Stimulated activated naive CD8-positive, alpha-beta T cell treated with anti-CD3 and anti-CD28 coated beads, Interleukin-15, Interleukin-2, amounts not matched to agents 100 ng/mL and 50 ng/mL, for 24 hours (primary cell): ENCODE measurements around the gene USH2A.

ENCODE experiments used
- H3K27ac Mint-ChIP-seq: one replicate; pipeline ENCODE4 v1.8.0; 2021; ENCODE audit warnings: mild to moderate bottlenecking, mixed read lengths
- H3K27me3 Mint-ChIP-seq: one replicate; pipeline ENCODE4 v1.8.0; 2021; ENCODE audit warnings: mixed read lengths
- H3K36me3 Mint-ChIP-seq: one replicate; pipeline ENCODE4 v1.8.0; 2021; ENCODE audit warnings: low read depth, mixed read lengths
- H3K4me1 Mint-ChIP-seq: one replicate; pipeline ENCODE4 v1.8.0; 2021; ENCODE audit warnings: low read depth, mixed read lengths
- H3K4me3 Mint-ChIP-seq: one replicate; pipeline ENCODE4 v1.8.0; 2021; ENCODE audit warnings: mild to moderate bottlenecking, mixed read lengths
- H3K9me3 Mint-ChIP-seq: one replicate; pipeline ENCODE4 v1.8.0; 2021; ENCODE audit warnings: mixed read lengths

USH2A gene

DNA sequence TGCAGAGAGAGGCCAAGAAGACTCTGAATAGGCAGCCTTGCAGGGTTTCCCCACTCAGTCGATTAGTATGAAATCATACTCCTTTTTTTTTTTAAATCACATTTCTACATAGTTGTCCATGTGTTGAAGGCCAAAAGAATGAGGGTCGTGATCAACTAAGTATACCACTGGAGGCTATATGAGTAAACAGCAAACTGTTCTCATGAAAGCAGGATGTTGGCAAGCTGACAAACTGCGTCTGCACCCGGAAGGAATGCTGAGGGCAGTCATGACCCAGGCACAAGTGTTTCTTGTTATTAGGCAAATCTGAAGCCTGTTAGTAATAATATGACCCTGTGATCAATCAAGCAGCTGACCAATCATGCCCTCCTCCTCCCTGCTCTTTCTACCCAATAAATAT lies 213.2 kb downstream of the USH2A start:
- Mint-ChIP-seq H3K9me3 (peaks cover 3% of the 10 kb centered on the region), H3K36me3 (no peaks in the 10 kb centered on the region), H3K4me1 (no peaks in the 10 kb centered on the region), H3K4me3 (no peak overlapping the region), H3K27ac (no peak overlapping the region), H3K27me3 (no peaks in the 10 kb centered on the region)

DNA sequence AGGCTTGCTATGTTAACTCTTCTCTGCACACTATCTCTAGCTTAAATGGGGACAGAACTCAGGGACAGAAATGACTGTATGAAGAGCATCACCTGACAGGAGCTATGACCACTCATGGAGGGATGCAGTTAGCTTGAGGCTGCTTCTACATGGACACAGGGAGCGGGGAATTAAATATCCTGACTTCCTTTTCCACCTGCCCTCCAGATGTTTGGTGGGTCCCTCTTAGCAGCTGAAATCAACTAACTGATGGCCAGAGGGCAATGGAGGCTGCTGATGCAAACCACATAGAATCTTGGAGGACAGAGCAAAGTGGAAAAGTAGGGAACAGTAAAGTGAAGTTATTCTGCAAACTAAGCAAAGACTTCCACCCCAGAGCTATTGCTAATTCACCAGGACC lies 214.1 kb downstream of the USH2A start:
- no peaks in the 10 kb centered on the region for H3K27me3 Mint-ChIP-seq
- no peak overlapping the region for H3K4me3 Mint-ChIP-seq
- no peaks in the 10 kb centered on the region for H3K4me1 Mint-ChIP-seq
- no peak overlapping the region for H3K27ac Mint-ChIP-seq
- peaks cover 3% of the 10 kb centered on the region for H3K9me3 Mint-ChIP-seq
- no peaks in the 10 kb centered on the region for H3K36me3 Mint-ChIP-seq

DNA sequence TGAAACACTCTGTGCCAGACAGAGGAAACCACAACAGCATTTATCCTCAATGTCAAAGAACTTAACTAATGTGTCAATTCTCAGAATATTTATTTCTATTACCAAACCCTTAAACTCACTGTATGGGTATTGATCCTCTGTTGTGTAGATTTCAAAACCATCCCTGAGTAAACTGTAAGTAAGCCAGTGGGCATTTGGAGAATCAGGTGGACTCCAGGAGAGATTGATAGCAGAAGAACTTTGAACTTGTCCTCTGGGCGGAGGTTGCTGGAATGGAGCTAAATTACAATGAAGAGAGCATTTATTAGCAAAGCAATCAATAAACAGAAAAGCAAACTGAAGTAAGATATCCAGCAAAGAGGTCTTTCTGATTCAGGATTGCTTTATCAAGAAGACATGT lies 216.1 kb downstream of the USH2A start:
- Mint-ChIP-seq H3K4me1 (no peaks in the 10 kb centered on the region), H3K27me3 (no peaks in the 10 kb centered on the region), H3K4me3 (no peak overlapping the region), H3K36me3 (no peaks in the 10 kb centered on the region), H3K27ac (no peak overlapping the region), H3K9me3 (no peaks in the 10 kb centered on the region)

- H3K27ac Mint-ChIP-seq, result no peak overlapping the region
- no peaks in the 10 kb centered on the region for H3K4me1 Mint-ChIP-seq
- H3K9me3 Mint-ChIP-seq, result no peaks in the 10 kb centered on the region
- no peaks in the 10 kb centered on the region for H3K36me3 Mint-ChIP-seq
- no peaks in the 10 kb centered on the region for H3K27me3 Mint-ChIP-seq
- H3K4me3 Mint-ChIP-seq, result no peak overlapping the region
These were observed 218.1 kb downstream of the USH2A start for GRCh38 chr1:216205176-216205575.

DNA sequence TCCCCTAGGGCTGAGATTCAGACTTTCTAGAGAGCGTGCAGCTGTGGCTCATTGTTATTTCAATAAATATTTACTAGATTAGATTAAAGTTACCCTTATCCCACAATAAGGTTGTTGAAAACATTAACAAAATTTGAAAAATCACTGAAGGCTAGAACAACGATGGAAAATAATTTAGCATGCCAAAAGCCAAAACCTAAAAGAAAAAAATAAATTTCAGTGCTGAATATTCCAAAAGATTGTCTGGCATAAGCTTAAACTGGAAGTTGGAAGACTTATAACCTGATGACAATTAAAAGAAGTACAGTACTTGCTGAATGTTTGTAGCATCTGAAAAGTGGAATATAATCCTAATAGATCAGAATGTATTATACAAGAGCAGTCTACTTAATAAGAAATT lies 221.3 kb downstream of the USH2A start:
- Mint-ChIP-seq H3K27ac (no peak overlapping the region), H3K36me3 (no peaks in the 10 kb centered on the region), H3K9me3 (no peaks in the 10 kb centered on the region), H3K4me3 (no peak overlapping the region), H3K27me3 (no peaks in the 10 kb centered on the region), H3K4me1 (no peaks in the 10 kb centered on the region)

DNA sequence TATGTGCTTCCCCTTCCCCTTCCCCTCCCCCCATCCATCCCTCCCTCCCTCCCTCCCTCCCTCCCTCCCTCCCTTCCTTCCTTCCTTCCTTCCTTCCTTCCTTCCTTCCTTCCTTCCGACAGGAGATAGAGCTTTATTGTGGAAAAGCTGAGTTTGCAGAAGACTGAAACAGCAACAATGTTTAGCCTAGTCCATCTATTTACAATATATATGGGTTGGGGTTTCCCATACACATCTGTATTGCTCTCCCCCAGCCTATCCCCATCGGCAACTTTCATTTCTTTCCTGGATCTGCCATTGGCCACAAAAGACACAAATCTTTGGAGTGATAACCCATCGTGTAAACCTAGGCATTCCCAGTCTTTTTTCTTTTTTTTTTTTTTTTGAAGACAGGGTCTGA lies 222.3 kb downstream of the USH2A start:
- no peaks in the 10 kb centered on the region for H3K4me1 Mint-ChIP-seq
- no peak overlapping the region for H3K27ac Mint-ChIP-seq
- H3K27me3 Mint-ChIP-seq, result no peaks in the 10 kb centered on the region
- H3K4me3 Mint-ChIP-seq, result no peak overlapping the region
- H3K36me3 Mint-ChIP-seq, result no peaks in the 10 kb centered on the region
- no peaks in the 10 kb centered on the region for H3K9me3 Mint-ChIP-seq

GRCh38 chr1:216194721-216195120 lies 228.5 kb downstream of the USH2A start:
- H3K4me3 Mint-ChIP-seq, result no peak overlapping the region
- no peaks in the 10 kb centered on the region for H3K36me3 Mint-ChIP-seq
- no peak overlapping the region for H3K27ac Mint-ChIP-seq
- H3K9me3 Mint-ChIP-seq, result no peaks in the 10 kb centered on the region
- H3K4me1 Mint-ChIP-seq, result no peaks in the 10 kb centered on the region
- no peaks in the 10 kb centered on the region for H3K27me3 Mint-ChIP-seq

DNA sequence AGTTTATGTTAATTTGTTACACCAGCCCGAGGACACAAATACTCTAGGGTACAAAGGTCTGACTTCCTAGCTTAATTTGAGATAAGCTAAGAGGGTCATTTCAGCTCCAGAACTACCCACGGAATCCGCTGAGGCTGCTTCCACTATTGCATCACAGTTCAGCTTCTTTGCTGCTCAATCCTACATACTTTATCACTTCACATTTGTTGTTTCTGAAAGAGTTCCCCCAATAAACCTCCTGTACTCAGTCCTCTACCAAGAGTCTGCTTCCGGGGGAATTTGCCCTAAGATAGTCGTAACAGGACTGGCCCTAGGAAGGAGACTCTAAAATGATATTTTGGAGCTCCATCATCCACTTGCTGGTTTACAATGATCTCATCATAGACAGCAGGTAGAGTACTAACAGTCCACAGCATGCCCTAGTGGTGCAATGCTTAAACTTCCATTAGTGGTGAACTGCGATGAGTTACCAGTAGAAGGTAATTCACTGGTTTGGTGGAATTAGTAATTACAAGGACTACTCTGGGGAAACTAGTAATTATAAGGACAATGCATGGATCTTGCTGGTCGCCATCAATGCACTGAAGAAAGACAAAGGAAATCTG lies 229.3 kb downstream of the USH2A start:
- H3K9me3 Mint-ChIP-seq, result no peaks in the 10 kb centered on the region
- H3K27ac Mint-ChIP-seq, result no peak overlapping the region

GRCh38 chr1:216190438-216190837 lies 232.8 kb downstream of the USH2A start:
- no peak overlapping the region for H3K4me3 Mint-ChIP-seq
- no peaks in the 10 kb centered on the region for H3K36me3 Mint-ChIP-seq
- no peaks in the 10 kb centered on the region for H3K4me1 Mint-ChIP-seq
- no peak overlapping the region for H3K27ac Mint-ChIP-seq
- H3K9me3 Mint-ChIP-seq, result peaks cover 11% of the 10 kb centered on the region
- H3K27me3 Mint-ChIP-seq, result no peaks in the 10 kb centered on the region

More for the DNA sequence above, 229.3 kb downstream of the USH2A start:
- Mint-ChIP-seq H3K4me3 (no peak overlapping the region), H3K27me3 (no peaks in the 10 kb centered on the region), H3K4me1 (no peaks in the 10 kb centered on the region), H3K36me3 (no peaks in the 10 kb centered on the region)

DNA sequence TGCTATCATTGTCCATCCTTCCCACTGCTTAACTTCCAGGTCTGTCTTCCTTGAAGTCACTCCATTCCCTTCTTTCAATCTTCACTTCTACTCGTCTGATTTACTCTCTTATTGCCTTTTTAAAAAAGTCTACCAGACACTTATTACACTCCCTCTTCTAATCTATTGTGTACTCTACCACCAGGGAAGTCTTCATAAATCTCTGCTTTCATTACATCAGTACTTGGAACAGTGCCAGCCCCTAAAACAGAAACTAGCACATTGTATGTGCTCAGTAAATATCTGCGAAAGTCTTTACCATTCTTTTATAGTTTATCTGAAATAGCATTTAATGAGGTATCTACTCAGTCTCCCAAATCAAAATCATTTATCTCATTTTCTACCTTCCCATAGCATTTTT lies 236.4 kb downstream of the USH2A start:
- Mint-ChIP-seq H3K27me3 (no peaks in the 10 kb centered on the region), H3K9me3 (peaks cover 11% of the 10 kb centered on the region), H3K4me3 (no peak overlapping the region), H3K4me1 (no peaks in the 10 kb centered on the region), H3K27ac (no peak overlapping the region), H3K36me3 (no peaks in the 10 kb centered on the region)

DNA sequence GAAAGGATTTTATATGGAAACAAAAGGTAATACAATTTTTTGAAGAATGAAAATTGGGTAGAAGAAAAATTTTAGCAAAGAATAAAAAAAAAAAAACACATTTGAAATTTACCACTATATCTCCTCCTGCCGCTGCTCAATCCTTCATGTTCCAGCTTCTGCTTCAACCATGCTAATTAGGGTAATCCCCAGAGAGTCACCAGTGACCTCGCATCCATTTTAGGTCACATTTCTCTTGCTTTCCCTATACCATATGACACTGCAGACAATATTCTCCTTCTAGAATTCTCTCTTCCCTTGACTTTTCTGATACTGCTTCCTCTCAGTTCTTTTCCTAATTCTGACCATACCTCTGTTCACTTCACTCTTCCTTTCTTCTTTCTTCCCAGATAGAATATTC lies 237.1 kb downstream of the USH2A start:
- Mint-ChIP-seq H3K27me3 (no peaks in the 10 kb centered on the region), H3K9me3 (peaks cover 11% of the 10 kb centered on the region), H3K27ac (no peak overlapping the region), H3K36me3 (no peaks in the 10 kb centered on the region), H3K4me1 (no peaks in the 10 kb centered on the region), H3K4me3 (no peak overlapping the region)

DNA sequence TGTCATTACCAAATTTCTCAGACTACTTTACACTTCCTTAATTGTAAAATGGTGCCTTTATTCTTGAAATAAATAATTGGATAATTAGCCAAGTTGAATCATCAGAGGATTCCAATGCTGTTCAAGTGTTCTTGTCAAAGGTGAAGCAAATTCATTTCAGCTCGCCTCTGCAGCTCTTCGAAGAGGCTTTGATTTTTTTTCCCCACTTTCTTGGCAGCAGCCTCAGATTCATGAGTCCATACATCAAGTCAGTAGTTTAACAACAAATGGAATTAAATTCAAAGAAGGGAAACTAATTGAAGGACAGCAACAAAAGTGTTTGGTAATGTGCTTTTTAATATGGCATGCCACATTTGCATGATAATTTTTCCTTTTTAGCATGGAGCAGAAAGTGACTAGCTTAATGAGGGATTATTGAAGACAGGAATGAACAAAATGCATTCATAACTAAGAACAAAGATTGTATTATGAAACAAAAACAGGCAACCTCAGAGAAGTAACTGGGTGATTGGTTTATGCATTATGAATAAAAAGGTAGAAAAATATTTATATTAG lies 239.0 kb downstream of the USH2A start:
- Mint-ChIP-seq H3K4me3 (no peak overlapping the region), H3K9me3 (peaks cover 11% of the 10 kb centered on the region), H3K27me3 (no peaks in the 10 kb centered on the region), H3K4me1 (no peaks in the 10 kb centered on the region), H3K27ac (no peak overlapping the region), H3K36me3 (no peaks in the 10 kb centered on the region)

DNA sequence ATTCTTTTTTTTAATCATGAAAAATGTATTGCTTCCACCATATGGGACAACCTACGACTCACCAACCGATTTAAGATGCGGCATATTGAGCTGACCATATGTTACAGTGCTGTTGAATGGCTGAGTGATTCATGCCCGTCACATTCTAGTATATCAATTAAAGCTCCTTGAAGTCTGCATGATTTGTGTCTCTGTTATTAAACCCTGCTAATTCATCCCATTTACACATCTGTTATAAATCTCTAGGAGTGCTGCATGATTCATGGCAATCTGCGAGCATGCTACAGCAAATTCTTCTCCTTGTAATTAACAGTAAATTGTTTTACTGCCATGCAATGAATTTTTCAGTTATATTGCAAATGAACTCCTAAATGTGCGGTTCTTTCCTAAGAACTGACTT lies 239.8 kb downstream of the USH2A start:
- H3K4me1 Mint-ChIP-seq, result no peaks in the 10 kb centered on the region
- H3K9me3 Mint-ChIP-seq, result peaks cover 11% of the 10 kb centered on the region
- no peaks in the 10 kb centered on the region for H3K27me3 Mint-ChIP-seq
- no peak overlapping the region for H3K4me3 Mint-ChIP-seq
- no peaks in the 10 kb centered on the region for H3K36me3 Mint-ChIP-seq
- H3K27ac Mint-ChIP-seq, result no peak overlapping the region

- Mint-ChIP-seq H3K36me3 (no peaks in the 10 kb centered on the region), H3K4me1 (no peaks in the 10 kb centered on the region), H3K27ac (no peak overlapping the region), H3K27me3 (no peaks in the 10 kb centered on the region), H3K9me3 (peaks cover 11% of the 10 kb centered on the region), H3K4me3 (no peak overlapping the region)
These were observed 240.2 kb downstream of the USH2A start for GRCh38 chr1:216183007-216183406.

DNA sequence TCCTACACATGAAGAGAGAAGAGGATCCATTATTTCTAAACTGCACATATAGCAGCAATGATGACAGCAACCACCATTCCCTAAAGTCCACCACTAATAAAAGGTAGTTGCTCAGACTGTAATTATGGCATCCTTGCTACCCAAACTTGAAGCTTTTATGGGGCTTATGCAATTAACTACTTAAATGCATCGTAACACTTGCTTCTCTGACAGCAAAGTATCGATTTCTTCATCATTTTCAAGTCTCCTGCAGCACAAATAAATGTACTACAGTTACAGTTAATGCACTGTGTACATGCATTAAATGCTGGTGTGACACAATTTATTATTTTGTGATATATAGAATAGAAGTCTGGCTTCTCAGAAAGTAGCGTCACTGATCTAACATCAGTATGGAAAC lies 241.7 kb downstream of the USH2A start:
- Mint-ChIP-seq H3K4me1 (no peaks in the 10 kb centered on the region), H3K9me3 (peaks cover 9% of the 10 kb centered on the region), H3K36me3 (no peaks in the 10 kb centered on the region), H3K27me3 (no peaks in the 10 kb centered on the region), H3K27ac (no peak overlapping the region), H3K4me3 (no peak overlapping the region)

DNA sequence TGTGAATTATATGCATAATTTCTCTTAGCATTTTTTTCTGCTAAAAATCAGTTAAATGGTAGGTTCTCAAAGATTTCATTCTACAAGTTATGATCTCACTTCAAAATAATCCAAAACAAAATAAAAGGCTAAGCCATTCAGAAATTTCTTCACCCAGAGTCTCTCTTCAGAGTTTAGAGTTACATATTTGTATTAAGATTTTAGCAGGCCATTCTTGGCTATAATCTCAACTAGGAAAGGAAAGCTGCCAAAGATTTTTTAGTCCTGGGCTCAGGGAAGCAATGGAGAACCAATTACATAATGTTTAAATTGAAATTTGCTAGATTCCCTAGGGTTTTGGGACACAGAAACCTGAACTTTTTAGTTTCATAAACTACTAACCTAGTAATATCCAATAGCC lies 245.0 kb downstream of the USH2A start:
- H3K27me3 Mint-ChIP-seq, result no peaks in the 10 kb centered on the region
- no peak overlapping the region for H3K27ac Mint-ChIP-seq
- peaks cover 4% of the 10 kb centered on the region for H3K9me3 Mint-ChIP-seq
- no peaks in the 10 kb centered on the region for H3K4me1 Mint-ChIP-seq
- no peaks in the 10 kb centered on the region for H3K36me3 Mint-ChIP-seq
- no peak overlapping the region for H3K4me3 Mint-ChIP-seq
